Umbilical cord (tissue), 2 donors: Measurements from ENCODE around the gene TTC29. TPM values are rescaled to one million over a fixed set of nuclear protein-coding genes. Genes with fewer than 3 reads are reported as not detected.
"Not testable (repeated sequence)": the region's sequence is repeated elsewhere in the genome, so short reads cannot be mapped to it uniquely, and the experiment has no call there.

ENCODE experiments used
- DNase-seq: peaks from one replicate; pipeline ENCODE4 v3.0.0-alpha.2; 2015; ENCODE audit warnings: low spot score
- total RNA-seq: library from RNA; depleted of rRNA; stranded (reverse); fragments of >200 nt; gene quantifications from one replicate; pipeline ENCODE4 v1.2.3, GENCODE V29; 2014; ENCODE audit warnings: low replicate concordance; ENCODE audit not compliant: insufficient read depth

TTC29 gene
- total RNA-seq, 1 donor from 2014 or later: 0.72 TPM

DNA sequence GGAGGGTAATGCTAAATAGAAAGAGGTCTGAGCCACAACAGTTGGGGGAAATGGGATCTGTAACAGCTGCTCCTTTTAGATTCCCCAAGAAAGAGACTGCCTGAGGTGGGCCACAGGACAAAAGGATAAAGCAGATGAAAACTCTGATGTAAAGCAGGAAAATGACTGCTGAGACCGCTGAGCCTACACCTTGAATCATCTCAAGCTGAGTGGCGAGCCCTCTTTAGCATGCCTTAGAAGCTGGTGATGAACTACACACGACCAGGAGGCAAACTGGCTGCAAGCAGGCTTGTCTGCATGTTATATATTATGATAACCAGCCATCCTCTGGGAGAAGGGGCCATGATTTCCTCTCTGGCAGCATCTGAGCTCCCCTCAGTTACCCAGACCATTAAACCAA, 88.4 kb downstream of the TTC29 start:
- no peak for DNase-seq

DNA sequence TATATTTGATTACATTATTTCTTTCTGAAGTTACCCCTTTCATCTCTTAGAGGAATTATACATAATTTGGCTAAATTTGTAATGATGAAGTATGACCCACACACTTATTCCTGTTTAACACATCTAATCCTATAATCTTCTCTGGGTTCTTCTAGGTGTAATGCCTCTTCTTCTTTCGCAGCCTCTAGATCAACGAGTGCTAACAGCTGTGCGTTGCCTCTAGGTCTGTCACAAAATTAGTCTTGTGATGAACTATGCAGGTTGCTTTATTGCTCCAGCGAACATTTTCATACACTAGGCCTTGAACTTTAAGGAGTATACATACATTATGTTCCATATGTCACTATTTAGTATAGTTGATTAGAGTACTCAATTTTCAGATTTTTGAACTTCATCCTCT, 89.9 kb downstream of the TTC29 start:
- DNase-seq: no peak

DNA sequence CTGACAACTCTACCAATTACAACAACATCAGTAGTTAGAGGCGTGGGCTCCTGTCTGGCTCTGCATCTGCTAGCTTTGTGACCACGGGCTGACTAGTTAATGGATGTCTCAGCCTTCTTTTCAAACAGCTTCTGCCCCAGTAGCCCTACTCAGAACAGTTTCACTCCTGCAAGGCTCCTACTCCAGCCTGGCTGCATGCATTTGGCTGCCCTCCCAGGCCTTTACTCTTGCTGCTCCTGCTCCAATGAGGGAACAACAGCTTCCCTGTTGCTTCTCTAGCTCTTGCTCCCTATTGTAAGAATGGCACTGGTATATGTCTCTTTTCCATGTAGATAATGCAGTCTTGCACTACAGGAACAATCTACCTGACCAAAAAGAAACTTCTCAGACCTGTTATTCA, 93.3 kb downstream of the TTC29 start:
- DNase-seq: no peak

DNA sequence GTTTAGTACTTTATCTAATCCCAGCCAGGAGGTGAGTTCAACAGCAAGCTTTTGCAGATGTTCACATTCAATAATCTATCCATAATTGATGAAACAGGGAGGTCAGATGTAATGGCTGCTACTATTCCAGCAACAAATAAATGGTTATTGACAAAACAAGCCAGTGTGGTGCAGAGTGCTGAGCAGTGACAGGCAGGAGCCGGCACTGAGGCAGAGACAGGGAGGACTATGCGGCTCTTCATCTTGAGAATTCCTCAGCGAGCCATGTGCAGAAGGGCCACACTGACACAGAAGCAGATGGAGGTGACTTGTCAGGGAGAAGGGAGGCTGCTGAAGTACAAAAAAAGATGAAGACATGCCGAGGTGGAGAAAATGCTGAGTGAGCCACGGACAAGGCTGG, 98.3 kb downstream of the TTC29 start:
- DNase-seq: no peak

DNA sequence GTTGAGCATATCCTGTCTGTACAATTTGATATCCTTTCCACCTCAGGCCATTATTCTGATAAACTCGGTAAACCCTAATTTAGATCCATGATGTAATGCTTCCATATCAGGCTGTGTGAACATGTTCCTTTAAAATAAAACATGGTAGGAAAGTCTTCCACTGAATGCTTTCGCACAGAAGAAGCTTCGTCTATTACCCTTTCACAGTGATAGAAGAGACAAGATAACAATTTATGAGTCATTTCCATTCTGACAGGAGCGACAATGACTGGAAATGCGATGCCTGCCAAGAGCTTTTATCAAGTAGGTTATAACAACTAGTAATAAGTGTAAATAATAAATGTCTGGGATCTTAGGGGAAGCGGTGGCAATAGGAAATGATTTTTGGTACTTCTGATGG, 98.8 kb downstream of the TTC29 start:
- DNase-seq: no peak

DNA sequence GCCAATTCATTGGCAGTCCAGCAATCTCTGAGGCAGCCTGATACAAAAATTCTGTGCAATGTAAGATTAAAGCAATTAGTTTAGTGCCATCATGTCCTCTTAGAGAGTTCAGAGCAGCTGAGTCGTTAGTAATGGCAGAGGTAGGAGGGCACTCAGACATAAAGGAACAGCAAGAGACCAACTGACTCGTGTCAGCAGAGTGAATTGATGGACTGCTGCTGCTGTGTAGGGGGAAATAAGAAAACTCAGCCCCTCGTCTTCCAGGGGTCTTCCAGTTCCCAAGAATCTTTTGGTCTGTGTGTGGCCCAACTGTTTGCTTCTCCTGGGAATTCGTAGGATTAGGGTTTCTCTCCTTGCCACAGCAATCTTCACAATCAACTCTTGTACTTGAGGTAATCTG, 100.9 kb downstream of the TTC29 start:
- no peak for DNase-seq

DNA sequence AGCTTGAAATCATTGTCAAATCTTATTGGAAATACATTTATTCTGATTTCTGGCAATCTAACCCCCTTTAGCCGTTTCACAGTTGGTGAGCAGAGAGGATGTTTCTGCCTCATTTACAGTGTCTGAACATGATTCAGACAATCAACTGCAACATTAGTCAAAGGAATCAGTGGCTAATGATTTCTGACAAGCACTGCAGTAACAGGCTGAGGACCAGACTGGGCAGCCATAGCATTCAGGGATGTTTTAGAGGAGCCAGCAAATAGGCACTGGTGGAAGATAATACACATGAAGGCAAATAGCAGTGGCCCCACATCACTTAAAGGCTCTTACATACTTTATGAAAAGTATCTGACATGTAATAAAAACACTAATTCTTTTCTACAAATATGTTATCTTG, 102.8 kb downstream of the TTC29 start:
- no peak for DNase-seq

DNA sequence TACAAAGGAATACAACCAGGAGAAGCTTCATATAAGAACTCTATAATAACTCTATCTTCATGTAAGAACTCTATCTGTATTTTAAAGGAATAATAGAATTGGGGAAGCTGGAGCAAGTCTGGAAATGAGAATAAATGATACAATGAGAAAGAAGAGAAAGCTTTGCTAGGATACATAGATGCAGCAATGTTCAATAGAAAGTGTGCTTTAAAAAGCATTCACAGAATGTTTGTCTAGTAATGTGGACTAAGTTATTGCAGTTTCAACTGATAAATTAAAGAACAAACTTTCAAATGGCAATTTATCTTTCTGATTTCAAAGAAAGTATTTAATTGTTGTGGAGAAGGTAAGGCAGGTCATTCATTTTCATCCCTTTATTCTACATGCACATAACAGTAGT, 104.9 kb downstream of the TTC29 start:
- DNase-seq: no peak

DNA sequence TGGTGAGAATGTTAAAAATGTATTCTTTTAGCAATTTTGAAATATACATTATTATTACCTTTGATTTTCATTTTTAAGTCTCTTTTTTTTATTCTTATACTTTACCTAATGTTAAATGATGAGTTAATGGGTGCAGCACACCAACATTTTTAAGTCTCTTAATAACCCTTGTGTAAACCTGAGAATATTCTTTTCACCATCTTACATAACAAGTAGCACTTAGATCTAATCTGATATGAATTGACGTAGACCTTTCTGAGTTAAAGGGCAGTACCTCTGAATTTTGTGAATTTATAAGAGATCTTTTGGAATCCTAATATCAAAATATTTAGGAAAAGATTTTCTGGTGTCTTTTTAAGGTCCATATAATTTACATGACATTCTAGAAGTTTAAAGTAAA, 110.6 kb downstream of the TTC29 start:
- DNase-seq: no peak

DNA sequence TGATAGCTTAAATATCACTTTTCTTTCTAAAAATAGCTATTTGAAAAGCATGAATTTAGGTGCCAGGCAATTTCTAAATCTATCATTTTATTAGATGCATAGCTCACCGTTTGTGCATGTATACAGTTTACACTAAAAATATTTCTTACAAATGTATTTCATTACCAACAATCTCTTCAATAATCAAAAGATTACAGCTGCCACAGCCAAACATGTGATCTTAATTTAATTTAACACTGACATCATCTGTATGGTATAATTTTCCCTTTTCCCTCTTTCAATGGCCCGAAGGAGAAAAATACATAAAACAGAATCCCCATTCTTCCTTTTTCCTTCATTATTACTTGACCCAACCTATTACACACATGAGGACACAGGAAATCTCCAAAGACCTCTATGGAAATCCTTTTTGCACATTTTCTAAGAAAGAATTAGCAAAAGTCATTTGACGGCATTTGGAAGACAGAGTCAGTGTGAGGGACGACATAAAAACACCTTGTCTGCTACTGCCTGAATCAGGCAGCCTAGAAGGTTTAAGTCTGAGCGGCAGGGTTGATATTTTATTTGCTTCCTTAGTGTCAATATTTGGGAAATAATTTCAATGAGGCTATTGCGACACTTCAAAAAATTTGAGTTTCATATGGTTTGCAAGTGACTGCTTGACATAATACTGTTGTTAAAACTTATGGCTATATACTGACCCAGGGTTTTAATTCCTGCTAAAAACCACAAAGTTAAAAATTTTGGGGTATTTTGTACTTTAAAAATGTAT, 111.2 kb downstream of the TTC29 start:
- no peak for DNase-seq

DNA sequence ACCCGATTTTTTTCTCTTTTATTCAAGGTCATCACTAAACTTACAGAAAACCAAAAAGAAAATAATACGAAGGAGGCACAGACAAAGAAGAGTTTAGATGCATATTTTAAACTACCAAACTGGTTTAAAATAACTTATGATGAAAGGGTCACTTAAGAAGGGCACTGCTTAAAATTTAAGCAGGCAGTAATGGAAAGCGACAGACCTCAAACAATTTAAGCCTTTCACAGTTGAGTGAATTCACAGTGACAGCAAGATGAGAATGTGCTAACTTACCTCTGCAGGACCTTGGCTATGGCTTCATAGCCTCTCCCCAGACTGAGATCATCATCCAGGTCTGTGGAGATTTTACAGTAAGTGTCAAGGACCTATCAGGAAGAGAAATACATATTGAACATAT, 112.1 kb downstream of the TTC29 start:
- no peak for DNase-seq

DNA sequence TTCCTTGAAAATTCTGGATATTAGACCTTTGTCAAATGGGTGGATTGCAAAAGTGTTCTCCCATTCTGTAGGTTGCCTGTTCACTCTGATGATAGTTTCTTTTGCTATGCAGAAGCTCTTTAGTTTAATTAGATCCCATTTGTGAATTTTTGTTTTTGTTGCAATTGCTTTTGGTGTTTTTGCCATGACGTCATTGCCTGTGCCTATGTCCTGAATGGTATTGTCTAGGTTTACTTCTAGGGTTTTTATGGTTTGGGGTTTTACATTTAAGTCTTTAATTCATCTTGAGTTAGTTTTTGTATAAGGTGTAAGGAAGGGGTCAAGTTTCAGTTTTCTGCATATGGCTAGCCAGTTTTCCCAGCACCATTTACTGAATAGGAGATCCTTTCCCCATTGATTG, 122.7 kb downstream of the TTC29 start:
- DNase-seq: not testable (repeated sequence)

DNA sequence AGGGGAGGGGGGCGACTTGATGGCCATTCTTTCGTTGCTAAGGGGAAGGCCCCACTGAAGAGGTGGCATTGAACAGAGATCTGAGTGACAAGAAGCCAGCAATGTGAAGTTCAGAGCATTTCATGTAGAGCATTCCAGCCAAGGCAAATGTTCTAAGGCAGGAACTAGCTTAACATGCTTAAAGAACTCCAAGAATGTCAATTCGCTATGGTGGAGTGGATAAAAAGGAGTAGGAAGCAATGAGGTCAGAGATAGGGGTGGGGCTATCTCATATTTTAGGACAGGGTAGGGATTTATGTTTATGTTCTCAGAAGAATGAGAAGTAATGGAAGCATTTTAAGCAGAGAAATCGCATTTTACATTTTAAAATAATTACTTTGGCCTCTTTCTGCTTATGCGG, 130.9 kb downstream of the TTC29 start:
- no peak for DNase-seq

DNA sequence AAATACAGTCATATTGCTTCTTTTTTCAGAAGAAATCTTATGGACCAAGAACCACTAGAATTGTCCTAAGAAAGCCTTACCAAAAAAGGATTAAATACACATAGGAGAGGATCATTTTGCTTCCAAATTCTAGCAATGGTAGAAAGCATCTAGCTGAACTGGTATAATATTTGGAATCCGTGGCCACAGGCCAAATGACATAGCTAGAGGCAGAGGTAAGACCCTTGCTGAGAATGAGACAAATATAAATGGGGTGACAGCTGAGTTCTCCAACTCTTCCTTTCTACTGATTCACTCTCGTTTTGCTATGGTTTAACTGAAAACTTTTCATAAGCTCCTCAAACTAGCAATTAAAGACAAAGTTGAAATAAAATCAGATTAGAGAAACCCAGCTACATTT, 150.0 kb downstream of the TTC29 start:
- DNase-seq: no peak

DNA sequence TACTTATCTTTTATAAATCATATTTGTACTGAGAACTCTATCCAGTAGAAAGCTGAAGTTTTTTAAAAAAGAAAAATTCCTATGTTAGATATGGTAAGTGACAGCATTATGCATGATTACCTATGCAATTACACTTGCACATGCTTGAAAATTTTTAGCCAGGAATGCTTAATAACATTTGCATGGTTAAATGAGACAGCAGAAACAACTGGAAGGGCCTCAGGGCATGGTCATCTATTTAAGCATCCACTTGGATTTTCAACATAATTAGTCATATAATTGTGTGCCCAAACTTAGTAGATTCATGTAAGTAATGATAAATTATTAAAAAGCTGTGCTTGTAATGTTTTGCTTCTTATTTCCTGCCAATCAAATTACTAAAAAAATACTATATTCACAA, 151.9 kb downstream of the TTC29 start:
- DNase-seq: no peak

DNA sequence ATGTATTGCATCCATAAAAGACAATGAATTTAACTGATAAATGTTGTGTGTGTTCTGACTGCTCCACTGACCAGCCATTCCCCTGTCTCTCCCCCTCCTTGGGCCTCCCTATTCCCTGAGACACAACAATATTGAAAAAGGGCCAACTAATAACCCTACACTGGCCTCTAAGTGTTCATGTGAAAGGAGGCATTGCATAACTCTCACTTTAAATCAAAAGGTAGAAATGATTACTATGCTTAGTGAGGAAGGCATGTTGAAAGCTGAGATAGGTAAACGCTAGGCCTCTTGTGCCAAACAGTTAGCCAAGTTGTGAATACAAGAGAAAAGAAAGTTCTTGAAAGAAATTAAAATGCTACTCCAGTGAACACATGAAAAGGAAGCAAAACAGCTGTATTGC, 154.2 kb downstream of the TTC29 start:
- DNase-seq: no peak

DNA sequence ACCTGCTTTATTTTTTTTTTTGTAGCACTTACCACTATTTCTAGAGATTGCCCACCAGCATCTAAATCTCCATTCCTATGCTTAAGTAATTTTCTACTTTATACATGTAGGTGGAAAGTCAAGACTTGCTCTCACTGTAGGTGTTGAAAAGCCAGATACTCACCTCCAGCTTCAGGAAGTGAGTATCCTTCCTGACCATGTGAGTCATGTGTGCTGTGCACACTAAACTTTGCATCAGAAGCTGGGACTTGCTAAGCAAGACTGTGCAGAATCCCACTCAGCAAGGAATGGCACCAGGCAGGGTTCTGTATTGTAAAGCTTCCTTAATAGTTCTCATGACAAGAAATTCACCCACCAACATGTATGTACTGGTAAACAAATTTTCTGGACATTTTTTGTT, 155.1 kb downstream of the TTC29 start:
- no peak for DNase-seq

DNA sequence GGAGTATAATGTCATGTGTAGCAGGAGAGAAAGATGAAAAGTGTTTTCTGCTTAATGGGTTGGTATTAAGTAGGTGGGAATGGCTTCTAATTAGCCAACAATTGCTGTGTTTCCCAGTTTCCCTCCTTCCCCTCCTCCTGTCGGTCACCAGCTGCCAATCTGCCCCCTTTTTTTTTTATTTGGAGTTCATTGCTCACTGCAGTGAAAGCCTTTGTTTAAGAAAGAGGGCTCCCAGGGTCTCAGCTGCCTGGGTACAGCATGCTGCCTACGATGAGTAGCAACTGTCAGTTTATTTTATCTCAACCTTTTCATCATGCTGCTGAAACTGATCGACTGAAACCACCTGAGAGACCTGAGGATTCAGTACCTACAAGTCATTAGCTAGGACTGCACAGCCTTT, 157.9 kb downstream of the TTC29 start:
- no peak for DNase-seq

DNA sequence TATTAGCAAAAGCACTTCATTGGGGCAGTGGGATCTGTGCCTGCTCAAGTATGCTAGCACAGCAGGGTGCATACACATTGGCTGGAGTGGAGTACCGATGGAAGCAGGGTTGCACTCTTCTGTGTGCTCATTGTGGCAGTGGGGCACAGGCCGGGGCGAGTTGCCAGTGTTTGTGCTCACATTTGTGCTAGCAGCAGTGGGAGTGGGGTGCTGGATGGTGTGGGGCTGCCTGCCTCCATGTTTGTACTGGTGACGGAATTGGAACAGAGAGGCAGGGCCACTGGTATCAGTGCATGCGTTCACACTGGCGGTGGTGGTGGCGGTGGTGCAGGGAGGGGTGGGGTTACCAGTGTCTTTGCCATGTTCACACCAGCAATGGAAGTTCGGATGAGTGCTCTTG, 169.0 kb downstream of the TTC29 start:
- no peak for DNase-seq

DNA sequence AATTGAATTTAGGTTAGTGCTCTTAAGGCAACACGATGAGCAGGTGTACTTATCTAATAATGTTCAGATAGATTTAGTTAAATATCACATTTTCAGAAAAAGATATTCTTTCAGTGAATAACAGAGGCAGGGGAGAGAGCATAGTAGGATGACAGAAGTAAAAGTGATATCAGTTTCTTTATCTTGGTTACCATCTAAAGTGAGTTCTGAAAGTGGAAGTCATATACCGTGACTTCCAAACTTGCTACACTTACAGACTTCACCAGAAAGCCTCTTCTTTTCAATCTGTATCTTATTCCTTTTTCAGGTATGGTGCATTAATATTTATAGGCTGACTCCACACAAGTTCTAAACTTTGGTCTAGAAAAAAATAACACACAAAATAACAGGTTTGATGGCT, 182.1 kb downstream of the TTC29 start:
- no peak for DNase-seq

DNA sequence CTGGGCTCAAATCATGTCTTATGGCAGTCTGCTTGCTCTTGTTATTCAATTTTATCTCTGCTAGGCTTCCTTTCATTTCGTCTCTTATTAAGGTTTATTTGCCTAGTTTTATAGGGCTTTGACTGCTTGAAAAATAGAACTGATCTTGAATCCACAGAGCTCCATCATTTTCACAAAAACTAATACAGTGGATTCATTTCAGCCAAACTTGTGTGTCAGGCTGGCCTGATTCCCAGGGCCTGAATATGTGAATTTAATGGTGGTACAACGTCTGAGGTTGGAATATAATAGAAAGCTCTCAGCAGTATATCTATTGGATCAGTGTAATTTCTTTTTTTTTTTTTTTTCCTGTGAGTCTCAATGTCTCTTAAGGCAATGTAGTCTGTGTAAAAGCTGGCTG, 183.6 kb downstream of the TTC29 start:
- no peak for DNase-seq

DNA sequence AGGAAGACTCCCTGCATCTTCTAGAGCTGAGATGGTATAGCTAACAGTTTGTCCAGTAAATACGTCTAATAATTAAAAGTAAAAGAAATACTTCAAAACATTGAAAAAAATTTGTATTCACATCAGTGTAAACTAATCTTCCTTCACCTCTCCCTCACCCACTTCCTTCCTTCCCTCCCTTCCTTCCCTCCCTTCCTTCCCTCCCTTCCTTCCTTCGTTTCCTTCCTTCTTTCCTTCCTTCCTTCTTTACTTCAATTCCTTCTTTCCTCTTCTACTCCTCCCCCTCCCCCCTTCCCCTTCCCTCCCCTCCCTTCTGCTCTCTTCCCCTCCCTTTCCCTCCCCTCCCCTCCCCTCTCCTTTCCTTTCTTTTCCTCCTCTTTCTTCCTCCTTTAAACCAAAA, 203.2 kb downstream of the TTC29 start:
- no peak for DNase-seq

DNA sequence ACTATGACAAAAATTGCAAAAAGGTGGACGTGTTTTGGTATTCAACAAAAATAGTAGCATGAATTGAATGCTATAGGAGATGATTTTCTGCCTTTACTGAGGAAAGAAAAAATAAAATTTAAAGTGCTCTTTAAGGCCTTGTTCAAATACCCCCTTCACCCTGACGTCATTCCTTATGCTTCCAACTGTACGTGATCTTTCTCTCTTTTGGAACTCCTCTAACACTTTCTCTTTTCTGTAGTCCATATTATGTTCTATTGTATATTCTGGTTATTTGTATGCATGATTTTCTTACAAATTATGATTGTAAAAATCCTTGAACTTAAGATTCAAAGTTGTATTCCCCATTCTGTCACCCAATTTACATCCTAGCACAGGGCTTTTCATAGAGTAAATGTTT, 206.5 kb downstream of the TTC29 start:
- DNase-seq: no peak

DNA sequence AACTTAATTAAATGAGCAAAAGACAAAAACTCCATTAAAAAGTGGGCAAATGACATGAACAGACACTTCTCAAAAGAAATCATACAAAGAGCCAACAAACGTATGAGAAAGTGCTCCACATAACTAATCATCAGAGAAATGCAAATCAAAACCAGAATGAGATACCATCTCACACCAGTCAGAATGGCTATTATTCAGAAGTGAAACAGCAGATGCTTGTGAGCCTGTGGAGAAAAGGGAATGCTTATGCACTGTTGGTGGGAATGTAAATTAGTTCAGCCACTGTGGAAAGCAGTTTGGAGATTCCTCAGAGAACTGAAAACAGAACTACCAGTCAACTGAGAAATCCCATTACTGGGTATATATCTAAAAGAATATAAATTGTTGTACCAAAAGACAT, 222.1 kb downstream of the TTC29 start:
- DNase-seq: not testable (repeated sequence)
